HG03066 (cell line): ENCODE measurements around the gene SLC16A9.
A peak's percentile ranks its signal among the peaks of the same experiment; 100 is the strongest.
"Not testable (repeated sequence)": the region's sequence is repeated elsewhere in the genome, so short reads cannot be mapped to it uniquely, and the experiment has no call there.

Experiments
- ATAC-seq: cut with Tn5 transposase; IDR thresholded peaks from one replicate; pipeline ENCODE4 v1.9.1; 2021; ENCODE audit warnings: low read depth; ENCODE audit not compliant: unreplicated experiment

SLC16A9 gene

DNA sequence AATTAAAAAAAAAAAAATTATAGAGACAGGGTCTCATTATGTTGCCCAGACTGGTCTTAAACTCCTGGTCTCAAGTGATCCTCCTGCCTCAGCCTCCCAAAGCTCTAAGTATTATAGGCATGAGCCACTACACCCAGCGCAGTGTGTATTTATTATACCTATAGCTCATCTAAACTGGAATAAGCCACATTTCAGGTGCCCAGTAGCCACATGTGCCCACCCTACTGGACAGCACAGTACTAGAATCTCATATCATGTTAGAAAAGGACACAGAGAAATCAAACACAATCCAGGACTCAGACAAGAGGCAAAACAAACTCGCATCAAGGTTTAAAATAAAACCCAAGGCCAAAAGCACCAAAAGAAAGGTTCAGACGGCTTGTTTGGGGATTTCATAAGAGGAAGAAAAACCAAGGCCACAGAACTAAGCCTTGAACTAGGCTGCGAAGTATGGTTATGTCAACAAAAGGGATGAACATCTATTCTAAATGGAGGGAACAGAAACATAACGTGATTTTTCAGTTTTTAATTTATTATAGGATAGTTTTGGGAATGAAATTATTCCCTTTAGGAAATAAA is 32.3 kb downstream of the SLC16A9 start:
- ATAC-seq = no peak

DNA sequence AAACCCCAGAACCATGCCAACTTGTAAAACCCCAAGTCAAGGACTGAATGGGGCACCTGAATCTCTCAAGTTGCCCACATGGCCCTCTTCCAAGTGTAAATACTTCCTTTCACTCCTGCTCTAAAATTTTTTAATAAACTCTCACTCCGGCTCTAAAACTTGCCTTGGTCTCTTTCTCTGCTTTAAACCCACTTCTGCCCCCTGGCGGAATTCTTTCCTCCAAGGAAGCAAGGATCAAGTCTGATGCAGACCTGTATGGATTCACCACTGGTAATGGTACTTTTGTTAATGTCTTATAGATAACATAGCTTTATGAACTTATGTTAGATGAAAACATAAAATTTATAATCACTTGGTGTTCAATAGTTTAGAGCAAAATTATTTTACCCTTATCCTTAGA is 33.8 kb downstream of the SLC16A9 start:
- ATAC-seq = no peak

DNA sequence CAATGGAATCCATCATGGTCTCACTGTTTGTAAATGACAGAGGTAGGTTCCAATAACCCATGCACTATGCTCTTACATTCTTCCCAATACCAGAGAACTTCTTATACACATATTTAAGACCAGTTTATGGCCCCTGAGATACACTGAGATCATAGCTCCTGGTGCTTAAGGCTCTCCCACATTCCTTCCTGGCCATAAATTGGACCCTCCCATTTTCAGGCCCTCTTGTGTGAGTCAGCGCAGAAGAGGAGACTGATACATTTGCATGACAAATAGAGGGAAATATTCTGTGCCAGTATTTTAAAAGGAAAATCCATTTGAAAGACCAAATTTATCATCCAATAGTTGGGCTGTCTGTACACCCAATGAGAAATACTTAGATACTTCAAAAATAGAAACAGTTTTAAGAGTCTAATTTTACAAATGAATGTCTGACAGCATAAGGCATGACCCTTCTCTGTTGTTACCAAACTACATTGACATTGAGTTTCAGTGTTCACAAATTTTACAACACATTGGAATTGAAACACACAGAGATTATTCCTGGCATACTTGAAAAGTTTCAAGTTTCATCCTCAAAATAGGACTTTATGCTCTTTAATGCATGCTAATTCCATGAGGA is 35.3 kb downstream of the SLC16A9 start:
- ATAC-seq = no peak

DNA sequence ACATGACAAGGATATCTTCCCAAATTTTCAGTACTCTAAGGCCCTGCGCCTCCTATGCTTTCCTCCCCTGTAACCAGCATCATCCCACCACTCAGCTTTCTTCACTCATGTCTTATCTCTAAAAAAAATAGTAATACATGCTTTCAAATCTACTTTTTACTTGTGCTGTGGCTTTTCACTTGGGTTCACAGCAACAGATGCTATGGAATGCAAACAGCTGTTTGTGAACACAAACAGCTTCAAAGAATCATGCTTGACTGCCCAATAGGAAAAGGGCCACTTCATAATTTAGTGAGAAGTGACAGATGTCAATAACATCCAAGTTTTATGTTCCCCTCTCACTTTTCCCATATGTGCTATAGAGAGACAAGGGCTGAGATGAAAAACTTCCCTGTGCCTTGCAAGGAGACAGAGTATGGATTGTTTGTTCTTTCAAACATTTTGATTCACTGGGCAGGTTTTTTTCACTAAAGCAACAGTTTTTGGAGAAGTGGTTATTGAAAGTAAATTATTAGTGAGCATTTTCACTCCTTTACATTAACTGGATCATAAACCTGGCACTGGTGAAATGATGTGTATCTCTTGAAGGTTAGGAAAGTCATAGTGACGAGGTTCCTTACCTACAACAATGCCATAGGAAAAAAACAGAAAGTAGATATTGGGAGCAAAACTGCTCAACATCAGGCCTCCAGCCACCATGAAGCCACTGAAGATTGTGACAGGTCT is 37.3 kb downstream of the SLC16A9 start:
- ATAC-seq = peak; percentile 50

DNA sequence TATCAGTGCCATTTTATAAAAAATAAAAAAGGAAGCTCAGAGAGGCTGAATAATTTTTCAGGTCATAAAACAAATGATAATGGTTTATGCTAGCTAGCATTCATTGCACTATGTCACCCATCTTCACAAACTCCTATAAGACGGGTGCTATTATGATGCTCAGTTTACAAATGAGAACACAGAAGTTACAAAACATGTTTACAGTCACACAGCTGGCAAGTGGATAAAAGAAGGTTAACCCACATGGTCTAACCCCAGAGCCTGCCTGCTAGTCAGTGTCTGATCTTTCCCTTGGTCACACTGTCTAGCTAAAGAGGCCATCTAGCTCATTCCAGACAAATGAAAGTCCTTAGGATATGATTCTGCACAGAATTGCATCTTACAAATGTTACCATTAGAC is 39.4 kb downstream of the SLC16A9 start:
- ATAC-seq = no peak

DNA sequence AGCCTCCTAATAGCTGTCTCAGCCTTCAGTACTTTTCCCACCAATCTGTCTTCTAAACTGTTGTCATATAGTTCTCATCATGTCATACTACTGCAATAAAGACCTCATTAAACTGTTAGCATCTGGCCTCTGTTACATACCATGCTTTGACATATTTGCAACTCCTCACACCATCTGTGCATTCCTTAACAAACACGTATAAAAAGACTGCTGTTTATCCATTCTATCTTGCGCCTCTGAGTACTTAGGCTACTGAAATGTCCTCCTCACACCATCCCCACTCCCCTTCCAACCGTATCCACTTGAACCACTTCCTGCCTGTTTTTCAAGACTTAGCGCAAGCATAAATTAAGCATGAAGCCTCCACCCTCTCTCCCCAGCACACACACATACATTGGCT is 41.6 kb downstream of the SLC16A9 start:
- no peak for ATAC-seq

DNA sequence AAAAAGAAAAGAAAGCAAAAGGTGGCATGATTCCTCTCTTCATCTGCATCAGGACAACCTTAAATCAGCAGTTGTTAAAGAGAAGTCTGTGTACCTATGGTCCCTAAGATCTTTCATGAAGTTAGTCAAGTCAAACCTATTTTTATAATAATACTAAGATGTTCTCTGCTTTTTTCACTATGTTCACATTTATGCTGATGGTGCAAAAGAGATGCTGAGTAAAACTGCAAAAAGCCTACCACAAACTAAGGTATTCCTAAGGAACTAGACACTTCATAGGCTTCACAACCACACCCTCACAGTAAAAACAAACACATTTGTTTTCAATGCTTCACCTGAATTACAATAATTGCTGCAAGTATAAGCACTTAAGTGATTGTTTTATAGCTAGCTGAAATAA is 43.3 kb downstream of the SLC16A9 start:
- ATAC-seq = no peak

DNA sequence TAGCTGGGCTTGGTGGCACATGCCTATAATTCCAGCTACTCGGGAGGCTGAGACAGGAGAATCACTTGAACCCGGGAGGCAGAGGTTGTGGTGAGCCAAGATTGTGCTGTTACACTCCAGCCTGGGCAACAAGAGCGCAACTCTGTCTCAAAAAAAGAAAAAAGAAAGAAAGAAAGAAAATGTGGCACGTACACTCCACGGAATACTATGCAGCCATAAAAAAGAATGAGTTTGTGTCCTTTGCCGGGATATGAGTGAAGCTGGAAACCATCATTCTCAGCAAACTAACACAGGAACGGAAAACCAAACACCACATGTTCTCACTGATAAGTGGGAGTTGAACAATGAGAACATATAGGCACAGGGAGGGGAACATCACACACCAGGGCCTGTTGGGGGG is 46.4 kb downstream of the SLC16A9 start:
- not testable (repeated sequence) for ATAC-seq

DNA sequence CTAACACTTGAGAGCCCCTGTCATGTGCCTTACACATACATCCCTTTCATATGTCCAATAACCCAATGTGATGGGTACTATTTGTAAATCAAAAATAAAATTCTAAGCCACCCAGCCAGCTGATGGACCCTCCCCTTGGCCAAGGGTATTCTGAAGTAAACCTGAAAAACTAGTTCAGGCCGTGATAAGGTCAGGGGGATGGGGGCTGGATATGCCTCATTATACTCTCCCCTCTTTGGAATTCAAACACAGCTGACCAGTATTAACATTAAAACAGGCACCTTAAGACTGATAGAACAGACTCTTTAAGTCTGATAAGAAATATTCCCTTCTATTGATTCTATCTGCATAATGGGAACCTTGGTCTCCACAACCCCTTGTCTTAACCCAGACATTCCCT is 51.9 kb downstream of the SLC16A9 start:
- ATAC-seq = no peak

DNA sequence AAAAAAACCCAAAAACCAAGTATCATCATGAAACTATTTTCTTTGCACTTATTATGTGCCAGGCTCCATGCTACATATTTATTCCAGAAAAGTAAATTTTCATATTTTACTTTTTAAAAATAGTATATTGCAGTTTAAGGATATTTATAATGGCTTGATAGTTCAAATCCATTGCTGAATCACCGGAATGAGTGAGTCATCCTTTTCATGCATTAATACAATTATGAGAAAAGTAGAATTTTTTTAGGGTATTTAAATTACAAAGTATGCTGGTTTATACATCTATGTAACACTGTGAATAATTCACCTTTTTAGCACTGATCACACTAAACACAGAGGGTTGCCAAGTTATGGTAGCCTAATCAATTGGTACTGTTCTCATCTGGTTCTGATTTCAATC is 54.3 kb downstream of the SLC16A9 start:
- no peak for ATAC-seq

DNA sequence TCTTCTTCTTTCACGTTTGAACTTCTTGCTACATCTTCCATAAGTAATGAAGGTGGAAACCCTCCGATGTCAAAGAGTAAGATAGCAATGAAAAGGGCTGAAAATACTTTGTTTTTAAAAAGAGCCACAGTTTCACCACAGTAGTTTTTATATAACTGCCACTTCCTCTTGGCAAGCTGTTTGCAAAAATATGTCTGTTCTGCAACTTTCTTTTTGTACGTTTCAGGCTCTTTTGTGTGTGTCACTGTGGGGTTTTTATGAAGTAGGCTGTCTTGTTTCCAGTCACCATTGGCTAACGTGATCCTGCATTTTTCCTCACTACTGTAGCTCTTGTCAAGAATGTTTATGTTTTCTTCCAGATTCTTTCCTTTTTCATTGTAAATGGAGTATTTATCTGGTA is 55.6 kb downstream of the SLC16A9 start:
- ATAC-seq = peak; percentile 77

DNA sequence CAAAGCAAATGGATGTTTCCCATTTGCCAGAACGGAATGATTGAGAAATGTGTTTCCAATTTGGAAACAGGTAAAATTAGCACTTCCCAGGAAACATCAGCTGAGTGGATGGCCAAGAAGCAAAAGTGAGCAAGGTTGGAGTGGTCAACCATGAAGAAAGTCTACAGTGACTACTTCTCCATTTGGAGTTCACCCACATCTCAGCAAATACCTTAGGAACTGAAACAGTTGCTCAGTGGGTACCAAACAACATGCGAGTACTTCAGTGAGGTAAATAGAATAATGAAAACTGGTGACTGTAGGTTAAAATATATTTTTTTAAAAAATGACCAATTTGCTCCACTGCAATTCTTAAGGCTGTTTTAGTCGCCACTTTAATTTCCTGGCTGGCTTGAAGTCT is 57.7 kb downstream of the SLC16A9 start:
- no peak for ATAC-seq

DNA sequence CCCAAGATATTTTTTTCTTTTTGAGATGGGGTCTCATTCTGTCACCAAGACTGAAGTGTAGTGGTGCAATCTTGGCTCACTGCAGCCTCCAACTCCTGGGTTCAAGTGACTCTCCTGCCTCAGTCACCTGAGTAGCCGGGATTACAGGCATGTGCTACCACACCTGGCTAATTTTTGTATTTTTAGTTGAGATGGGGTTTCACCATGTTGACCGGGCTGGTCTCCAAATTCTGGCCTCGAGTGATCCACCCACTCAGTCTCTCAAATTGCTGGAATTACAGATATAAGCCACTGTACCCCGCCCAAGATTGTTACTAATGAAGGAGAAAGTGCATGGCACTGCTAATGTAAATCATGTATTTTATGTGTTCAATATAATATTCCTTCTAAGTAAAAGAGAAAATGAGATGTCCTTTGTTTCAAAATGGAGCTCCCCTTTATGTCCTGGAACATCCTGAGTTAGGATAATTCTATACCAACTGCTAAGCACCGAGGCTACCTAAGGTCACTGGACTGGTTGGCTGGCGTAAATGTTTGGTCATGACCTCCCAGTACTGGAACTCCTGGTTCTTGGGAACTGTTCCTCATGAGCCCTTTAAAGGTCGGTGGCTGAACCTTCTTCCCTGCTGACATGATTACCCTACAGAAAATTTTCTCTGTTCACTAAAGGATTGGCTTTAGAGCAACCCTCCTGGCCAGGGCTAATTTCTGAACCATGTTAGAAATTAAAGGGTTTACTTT is 59.9 kb downstream of the SLC16A9 start:
- no peak for ATAC-seq

DNA sequence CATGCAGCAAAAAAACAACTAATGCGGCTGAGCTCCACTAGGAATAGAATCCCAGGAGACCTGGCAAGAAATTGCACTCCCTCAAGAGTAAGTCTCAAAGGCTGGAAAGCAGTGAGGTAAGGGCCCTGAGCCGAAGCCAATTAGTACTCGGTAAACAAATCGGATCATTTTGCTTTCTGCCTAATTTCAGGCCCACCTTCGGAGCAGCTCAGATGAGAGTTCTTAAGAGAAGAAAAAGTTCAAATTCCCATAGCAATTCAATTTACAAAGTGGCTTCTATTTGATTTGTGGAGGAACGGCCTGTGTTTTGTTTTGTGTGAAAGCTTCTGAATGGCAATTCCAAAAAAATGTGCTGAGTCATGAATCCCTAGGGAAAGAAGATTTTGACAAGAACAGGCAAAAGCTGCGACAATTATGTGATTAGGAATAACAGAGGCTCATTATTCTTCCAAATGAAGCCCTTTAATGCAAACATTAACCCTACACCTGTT is 60.9 kb downstream of the SLC16A9 start:
- ATAC-seq = no peak

DNA sequence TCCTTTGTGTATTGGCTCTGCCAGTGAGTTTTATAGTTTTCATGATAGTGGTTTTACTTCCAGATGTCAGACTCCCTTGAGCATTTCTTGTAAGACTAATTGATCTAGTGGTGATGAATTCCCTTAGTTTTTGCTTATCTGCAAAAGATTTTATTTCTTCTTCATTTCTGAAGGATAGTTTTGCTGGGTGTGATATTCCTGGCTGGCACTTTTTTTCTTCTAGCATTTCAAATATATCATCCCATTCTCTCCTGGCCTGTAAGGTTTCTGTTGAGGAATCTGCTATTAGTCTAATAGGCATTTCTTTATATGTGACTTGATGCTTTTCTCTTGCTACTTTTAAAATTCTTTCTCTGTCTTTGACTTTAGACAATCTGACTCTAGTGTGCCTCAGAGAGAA is 64.8 kb downstream of the SLC16A9 start:
- no peak for ATAC-seq

DNA sequence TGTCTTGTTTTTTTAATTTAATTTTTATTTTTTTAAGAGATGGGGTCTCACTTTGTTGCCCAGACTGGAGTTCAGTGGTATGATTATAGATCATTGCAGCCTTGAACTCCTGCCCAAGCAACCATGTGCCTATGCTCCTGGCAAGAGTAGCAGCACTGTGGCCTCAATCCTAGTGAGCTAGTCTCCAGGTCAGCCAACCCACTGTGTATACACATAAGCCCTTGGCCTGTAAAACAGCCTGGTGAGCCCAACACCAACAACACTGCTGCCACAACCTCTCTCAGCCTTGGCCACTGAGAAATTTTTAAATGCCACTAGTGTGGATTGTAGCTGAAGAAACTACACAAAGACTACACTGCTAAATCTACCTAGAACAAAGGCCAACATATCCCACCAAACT is 68.0 kb downstream of the SLC16A9 start:
- ATAC-seq = not testable (repeated sequence)

DNA sequence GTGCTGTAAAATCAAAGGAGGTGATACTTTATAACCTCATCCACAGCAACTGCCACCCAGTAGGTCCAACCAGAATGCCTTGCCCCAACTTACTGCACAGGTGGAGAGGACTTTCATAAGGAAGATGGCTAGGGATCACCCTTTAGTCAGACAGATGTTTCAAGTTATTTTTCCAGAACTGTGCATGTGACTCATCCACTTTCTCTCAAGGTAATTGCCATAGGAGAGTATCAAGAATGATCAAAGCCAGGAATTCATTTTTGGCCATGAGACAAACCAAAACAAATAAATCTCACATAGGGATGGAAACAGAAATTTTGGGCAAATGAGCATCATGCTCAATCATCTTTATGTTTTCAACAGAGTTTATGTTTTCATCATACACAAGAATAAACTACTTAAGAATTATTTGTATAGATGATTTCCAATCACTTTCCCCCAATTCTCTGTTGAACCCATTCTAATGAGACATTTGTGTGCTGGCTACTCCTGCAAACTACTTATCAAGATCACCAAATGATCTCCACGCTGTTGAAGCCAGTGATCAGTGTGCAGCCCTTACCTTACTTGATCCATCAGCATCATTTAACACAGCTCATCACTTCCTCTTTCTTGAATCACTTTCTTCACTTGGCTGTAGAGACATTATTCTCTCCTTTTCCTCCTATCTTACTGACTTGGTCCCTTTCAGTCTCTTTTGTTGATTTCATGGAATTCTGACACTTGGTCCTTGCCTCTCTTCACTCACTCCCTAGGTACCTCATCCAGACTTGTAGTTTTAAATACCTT is 74.0 kb downstream of the SLC16A9 start:
- ATAC-seq = no peak

DNA sequence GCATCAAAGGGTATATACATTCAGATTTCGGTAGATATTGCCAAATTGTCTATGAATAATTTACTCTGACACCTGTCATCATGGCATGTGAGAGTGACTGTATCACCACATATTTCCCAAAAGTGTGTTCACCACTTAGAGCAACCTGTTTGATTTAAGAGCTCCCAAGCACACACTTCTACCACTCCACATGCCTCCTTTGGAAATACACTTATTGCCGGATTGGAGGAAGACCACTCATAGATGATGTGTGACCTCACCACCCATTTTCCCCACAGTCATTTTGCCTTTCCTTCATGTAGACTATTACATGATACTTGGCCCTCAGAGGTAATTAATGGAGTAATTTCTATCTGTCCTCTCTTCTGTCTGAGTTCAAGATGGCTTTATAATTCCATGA is 75.5 kb downstream of the SLC16A9 start:
- no peak for ATAC-seq

DNA sequence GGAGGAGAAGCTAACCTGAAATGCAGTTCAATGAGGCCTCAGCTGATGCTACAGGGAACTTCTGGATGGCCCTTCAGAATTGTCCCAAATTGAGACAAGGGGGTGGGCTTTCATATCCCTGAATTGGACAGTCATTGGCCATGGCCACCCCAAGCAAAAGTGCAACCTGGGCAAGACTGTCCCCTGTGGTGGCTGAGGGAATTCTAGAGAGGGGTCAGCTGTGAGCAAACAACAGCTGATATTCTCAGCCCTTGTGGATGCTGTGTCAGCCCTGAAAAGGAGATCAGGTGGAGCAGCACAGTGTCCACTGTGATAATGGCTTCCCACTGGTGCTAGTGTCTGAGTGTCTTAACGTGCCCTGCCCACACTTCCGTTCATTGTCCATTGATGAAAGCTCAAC is 76.6 kb downstream of the SLC16A9 start:
- ATAC-seq = no peak
